NCI-H2171 treated with DMSO at 0.1 percent for 48 hours (cell line): ENCODE data around the gene OR5A2.
"Not testable (repeated sequence)": the region's sequence is repeated elsewhere in the genome, so short reads cannot be mapped to it uniquely, and the experiment has no call there.

ENCODE experiments used
- DNase-seq: peaks from one replicate; lab custom pipeline; 2025; lab: John Stamatoyannopoulos, UW

OR5A2 gene

GRCh38 chr11:59426361-59427067 is at the start of gene OR5A2:
Gene OR5A2, minus strand, starts transcription at chr11:59426413. Its CDS starts 3,460 bp downstream, at chr11:59422953.
- DNase-seq: no peak

GRCh38 chr11:59475176-59475575 is 49.0 kb upstream of the OR5A2 start:
- DNase-seq: no peak

- no peak for DNase-seq
Observed at GRCh38 chr11:59473015-59473414, 46.8 kb upstream of the OR5A2 start, which contains the start of gene OR4D10. Gene OR4D10, plus strand, starts transcription at chr11:59473315. Its CDS starts 4,115 bp downstream, at chr11:59477430.

- DNase-seq: peak; percentile 30
Observed at GRCh38 chr11:59463190-59463641, 37.0 kb upstream of the OR5A2 start.

- no peak for DNase-seq
Observed at GRCh38 chr11:59459916-59460315, 33.7 kb upstream of the OR5A2 start.

DNA sequence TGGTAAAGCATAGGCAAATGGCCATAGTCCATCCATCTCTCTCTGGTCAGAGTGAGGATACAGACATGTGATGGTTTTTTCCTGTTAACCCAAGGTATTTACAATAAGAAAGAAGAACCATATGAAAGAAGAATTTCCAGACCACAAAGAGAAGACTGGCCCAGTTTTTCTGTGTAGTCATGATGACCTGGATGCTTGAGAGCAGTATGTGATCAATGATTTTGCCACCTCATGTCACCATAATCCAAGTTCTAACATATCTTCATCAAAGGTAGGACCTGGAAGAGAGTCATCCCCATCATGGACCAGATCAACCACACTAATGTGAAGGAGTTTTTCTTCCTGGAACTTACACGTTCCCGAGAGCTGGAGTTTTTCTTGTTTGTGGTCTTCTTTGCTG is 30.4 kb upstream of the OR5A2 start, which contains the start of gene OR4D6:
OR4D6 (plus strand) TSS at position 301 of the 400 bp plus-strand sequence; CDS start at position 301, 0 bp downstream.
- no peak for DNase-seq

DNA sequence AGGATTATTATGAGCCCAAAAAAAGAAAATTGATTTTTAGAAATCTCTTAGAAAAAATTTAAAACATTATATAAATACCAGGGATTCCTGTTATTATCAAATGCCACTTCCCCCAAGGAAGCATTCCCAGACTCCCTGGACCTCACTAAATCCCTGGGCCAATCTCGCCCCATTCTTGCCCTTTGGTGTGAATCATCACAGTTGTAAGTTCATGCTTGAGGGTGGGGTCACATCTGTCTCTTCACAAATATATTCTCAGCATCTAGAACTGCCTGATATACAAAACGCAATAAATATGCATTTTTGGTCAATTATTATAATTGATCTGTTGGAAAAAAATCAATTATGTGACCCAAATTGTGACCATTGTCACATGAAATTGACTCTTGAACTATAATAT is 22.3 kb upstream of the OR5A2 start:
- DNase-seq: no peak

- not testable (repeated sequence) for DNase-seq
Observed at GRCh38 chr11:59445624-59446023, 19.4 kb upstream of the OR5A2 start.

- DNase-seq: peak; percentile 91
Observed at GRCh38 chr11:59437770-59438169, 11.6 kb upstream of the OR5A2 start.

- no peak for DNase-seq
Observed at GRCh38 chr11:59436169-59436568, 10.0 kb upstream of the OR5A2 start, which contains the start of gene OR5A1. Gene OR5A1, plus strand, starts transcription at chr11:59436469. Its CDS starts 6,700 bp downstream, at chr11:59443169.

DNA sequence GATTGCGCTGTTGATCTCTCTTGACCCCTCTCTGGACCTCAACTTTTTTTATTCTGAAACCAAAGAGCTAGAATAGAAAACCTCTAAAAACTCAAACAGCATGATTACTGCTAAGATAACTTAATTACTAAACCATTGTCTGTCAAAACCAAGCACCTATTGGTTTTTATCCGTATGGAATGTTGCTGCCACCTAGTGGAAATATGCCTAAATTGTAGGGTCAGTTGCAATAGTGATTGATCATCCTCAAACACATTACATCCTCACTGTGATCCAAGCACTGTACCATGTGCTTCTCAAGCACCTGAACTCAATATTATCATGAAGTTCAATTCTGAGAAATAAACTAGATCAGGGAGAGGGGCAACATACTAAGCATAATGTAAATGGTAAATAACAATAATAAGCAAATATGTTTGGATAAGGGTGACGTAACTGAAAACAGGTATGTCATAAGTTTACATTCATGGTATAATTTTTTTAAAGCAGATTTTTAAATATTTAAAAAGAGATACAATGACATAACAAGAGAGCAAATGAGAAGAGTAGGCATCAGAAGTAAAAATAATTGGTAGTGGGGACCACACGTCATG is 3.8 kb upstream of the OR5A2 start:
- DNase-seq: peak; percentile 44

DNA sequence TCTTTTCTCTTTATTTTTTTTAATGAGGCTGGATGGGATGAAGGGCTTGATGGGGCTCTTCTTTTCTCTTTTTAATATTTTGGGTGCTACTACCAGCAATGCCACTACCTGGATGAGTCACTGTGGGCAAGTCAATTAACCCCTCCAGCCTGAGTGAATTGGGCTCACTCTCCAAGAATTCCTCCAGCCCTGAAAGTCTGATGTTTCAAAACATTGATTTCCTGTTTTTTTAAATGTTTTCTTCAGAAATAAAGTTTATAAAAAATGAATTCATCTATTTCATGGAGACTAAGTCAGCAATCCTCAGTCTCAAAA is 812 bp upstream of the OR5A2 start:
- no peak for DNase-seq

- DNase-seq: no peak
Observed at GRCh38 chr11:59425131-59425530, 1.1 kb downstream of the OR5A2 start.

DNA sequence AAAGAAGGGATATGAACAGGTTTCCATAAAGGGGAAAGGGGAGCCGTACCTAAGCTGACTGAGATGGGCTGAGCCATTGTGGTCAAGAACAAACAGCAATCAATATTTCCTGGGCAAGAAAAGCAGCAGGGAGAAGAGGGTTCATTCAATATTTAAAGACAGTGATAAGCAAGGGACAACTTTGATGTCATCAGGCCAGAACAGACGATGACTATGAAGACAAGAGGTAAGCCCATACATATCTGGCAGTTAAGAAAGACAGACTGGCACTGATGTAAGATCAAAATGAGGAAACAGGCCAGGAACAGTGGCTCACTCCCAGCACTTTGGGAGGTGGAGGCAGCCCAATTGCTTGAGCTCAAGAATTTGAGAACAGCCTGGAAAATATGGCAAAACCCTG is 2.4 kb downstream of the OR5A2 start:
- no peak for DNase-seq

DNA sequence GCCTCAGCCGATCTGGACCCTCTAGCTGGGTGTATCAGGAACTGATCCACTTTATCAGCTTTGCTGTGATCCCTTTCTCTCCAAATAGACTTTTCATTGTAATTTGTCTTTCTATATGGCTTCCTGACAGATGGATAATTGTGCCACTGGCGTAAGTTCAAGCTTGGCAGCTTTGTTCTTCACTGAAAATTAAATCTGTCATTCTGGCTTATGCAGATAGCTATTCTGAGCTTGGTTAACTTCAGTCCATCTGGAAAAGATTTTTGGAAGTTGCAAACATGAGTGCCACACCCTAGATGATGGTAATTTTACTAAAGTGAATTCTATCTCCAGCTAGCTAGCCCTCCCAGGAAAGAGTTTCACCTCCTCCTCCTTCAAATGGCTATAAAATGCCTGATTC is 8.1 kb downstream of the OR5A2 start:
- peak; percentile 65 for DNase-seq

- DNase-seq: peak; percentile 59
Observed at GRCh38 chr11:59417023-59417422, 9.2 kb downstream of the OR5A2 start.

DNA sequence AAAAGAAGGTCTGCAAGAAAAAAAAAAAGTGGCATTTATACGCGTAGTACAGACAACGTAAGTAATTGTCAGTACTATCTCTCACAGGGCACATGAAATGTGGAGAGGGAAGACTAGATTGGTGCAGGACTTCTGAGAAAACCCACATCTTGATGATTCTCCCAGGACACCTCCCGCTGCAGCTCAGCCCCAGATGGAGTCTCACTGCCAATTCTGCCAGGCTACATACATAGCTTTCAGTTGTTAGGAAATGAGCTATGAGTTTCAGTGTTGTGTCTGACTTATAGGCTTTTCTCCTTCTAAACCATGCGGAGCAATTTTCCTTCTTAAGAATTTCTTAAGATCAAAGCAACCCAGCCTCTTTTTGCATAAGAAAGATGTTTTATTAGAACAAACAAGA is 9.6 kb downstream of the OR5A2 start:
- no peak for DNase-seq

- no peak for DNase-seq
Observed at GRCh38 chr11:59415111-59415510, 11.1 kb downstream of the OR5A2 start.

GRCh38 chr11:59413646-59414045 is 12.6 kb downstream of the OR5A2 start:
- no peak for DNase-seq

DNA sequence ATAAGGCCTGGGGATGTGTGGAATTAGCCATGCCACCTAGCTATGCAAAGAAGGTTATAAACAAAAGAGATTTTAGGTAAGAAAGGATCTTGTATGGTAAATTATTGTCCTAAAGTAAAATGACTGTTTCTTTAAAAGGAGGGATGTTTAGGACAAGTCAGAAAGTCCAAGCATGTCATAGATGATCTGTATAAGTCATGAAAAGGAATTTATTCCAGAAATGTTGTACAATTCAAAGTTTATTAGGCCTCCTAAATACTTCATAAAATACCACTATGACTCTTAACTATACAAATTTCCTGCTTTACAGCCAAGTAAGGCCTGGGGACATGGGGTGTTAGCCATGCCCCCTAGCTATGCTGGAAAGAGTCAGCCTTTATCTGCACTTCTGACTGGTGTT is 22.7 kb downstream of the OR5A2 start:
- no peak for DNase-seq

- DNase-seq: no peak
Observed at GRCh38 chr11:59401262-59401552, 25.0 kb downstream of the OR5A2 start.

DNA sequence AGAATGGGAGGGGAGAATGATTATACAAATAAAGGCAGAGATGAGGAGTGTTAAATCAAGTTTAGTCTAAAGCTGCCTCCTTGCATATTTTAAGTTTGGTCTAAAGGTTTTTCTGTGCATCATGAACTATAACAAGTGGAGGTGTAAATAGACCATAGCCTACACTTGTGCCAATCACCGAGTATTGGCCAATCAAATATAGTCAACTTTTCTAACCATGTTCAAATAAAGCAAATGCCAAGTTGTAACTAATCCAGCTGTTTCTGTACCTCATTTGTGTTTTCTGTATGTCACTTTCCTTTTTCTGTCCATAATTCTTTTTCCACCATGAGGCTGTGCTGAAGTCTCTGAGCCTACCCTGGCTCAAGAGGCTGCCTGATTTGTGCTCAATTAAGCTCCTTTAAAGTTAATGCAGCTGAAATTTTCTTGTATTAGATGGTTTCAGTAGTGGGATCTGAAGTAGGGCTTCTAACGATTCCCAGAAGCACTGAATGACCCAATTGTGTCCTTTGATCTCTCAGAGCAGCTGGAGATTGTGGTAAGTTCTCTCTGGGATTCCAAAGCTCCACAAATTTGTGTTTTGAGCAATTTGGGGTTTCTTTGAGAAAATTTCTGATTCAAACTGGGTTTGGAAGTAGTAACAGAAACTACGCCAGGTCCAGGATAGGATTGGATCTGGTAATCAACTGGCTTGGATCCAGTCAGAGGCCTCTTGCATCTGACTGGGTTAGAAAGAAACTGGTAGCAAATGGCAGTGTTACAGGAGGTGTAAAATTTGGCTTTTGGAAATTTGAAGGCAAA is 25.6 kb downstream of the OR5A2 start:
- DNase-seq: no peak

- no peak for DNase-seq
Observed at GRCh38 chr11:59394186-59394585, 32.0 kb downstream of the OR5A2 start.
